GM18505 (cell line): ENCODE measurements around the gene NEMP1.

Experiments used
- ATAC-seq: cut with Tn5 transposase; IDR thresholded peaks from one replicate; pipeline ENCODE4 v1.9.1; 2021; ENCODE audit not compliant: unreplicated experiment
- POLR2A ChIP-seq: IDR thresholded peaks from 4 replicates; pipeline ENCODE4 v1.6.1; 2011; ENCODE audit warnings: borderline replicate concordance; ENCODE audit not compliant: insufficient read depth, insufficient read length; ENCODE audit errors: extremely low read depth

The NEMP1 gene

GRCh38 chr12:57101892-57102695 is 23.5 kb upstream of the NEMP1 start:
- ATAC-seq = no peak
- no peak for TF ChIP-seq POLR2A

DNA sequence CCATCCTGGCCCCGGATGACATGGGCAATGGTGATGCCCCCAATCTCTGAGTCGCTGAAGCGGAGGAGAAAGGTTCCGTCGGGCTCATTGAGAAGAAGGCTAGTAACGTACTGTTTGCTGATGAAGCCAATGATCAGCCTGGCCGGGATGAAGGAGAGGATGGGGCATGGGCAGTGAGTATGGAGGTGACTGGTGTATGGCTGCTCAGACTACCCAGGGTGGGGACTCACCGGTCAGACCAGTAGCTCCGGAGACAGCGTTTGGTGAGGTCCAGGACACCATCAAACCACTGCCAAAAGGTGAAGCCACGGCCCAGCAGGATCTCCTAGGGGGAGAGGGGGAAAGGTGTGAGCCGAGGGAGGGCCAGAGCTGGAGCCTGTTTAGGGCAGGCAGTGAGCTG is 21.2 kb upstream of the NEMP1 start:
- TF ChIP-seq POLR2A = peak; percentile 32
- no peak for ATAC-seq

DNA sequence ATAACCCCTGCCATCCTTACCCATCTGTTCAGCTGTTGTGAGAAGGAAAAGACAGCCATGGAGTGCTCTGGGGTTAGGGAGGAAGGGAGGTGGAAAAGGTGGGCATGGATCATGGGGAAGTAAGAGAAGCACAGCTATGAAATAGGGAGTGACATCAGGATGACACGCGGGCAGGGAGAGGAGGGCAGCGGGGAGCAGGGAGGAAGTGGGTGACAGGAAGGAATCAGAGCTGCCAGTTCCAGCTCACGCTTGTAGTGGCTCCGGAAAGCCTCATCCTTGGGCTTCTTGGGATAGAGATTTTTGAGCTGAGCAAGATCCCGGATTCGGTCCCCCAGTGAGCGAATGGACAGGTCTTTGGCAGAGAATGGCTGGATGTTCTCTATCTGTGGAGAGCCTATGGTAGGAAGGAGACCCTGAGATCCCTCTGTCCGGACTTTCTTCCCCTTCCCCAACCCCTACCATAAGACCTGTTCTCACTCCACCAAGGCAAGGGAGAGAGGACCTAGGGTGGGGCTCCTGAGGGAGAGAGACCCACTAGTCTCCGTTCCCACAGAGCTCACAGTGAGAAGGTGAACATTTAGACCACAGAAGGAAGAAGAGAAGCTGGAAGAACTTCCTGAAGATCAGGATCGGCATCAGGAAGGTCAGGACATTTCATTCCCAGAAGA is 20.6 kb upstream of the NEMP1 start:
- ATAC-seq = no peak
- no peak for TF ChIP-seq POLR2A

DNA sequence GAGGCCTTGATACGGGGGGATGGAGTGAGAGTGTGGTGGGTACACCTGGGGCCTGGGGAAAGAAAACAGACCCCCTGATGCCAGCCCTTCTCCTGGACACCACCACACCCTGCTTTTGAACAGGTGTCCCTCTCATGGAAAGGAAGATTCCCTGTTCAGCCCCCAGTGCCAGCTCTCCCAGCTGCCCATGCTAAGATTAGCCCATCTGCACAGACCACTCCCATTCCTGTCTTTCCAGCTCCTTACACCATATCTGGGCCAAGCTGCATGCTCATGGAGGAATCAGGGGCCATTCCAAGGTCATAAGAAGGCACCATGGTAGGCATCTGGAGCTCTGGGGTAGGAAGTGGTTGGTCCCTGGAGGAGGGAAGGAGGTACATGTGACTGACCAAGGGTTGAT is 20.0 kb upstream of the NEMP1 start:
- ATAC-seq = no peak

GRCh38 chr12:57097554-57097835 is 18.9 kb upstream of the NEMP1 start:
- ATAC-seq = no peak
- TF ChIP-seq POLR2A = no peak

More for the DNA sequence above, 20.0 kb upstream of the NEMP1 start:
- no peak for TF ChIP-seq POLR2A

DNA sequence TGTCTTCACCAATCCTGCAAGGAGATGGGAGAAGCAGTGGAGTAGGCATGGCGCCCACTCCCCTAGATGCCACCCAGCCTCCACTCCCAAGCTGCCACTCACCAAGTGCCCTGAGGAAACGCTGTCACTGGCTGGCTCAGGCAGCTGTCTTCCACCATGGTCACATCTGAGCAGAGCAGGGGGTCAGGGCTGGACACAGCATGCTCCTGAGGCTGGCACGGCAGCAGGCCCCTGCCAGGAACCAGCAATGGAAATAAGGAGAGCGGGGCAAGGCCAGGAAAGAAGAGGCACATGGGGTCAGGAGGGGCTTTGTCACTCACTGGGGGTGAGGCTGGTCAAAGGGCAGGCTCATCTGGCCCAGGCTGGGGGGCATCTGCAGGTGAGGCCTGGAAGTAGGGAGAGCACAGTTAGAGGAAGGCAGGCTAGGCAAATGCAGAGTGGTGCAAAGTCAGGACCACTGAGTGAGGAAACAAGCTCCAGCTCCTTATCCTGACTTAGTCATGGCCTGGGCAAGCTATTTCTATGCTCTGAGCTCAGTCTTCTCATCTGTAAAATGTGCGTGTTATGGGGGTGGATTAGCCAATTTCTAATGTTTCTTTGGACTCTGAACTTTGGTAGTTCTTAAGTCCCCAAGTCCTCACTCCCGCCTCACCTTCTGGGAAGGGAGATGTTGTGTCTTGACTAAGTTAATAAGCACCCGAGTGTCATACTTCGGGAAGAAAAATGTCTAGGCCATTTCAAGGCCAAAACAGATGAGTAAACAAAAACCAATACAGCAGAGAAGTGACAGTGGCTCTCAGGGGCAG is 18.4 kb upstream of the NEMP1 start:
- no peak for ATAC-seq
- TF ChIP-seq POLR2A = no peak

DNA sequence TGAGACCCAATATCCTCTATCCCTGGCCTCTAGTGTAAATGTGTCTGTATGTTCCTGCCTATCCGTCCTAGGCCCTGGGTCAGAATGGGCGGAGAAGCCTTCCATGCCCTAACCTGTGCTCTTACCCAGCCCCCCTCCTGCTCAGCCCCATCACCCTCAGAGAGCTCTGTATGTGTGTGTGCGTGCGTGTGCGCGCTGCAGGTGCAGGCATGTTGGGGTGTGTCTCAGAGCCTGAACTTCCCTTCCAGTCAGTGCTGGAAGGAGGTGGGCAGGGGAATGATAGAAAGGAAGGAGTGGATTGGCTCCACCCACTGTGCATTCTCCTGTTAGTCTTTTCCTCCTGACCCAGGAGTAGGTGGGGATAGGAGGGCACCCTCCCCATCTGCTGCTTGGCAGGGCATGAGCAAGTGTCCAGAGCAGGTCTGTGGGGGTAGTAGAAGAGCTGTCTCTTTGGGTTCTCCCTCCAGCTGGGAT is 17.5 kb upstream of the NEMP1 start:
- no peak for ATAC-seq
- TF ChIP-seq POLR2A = no peak

DNA sequence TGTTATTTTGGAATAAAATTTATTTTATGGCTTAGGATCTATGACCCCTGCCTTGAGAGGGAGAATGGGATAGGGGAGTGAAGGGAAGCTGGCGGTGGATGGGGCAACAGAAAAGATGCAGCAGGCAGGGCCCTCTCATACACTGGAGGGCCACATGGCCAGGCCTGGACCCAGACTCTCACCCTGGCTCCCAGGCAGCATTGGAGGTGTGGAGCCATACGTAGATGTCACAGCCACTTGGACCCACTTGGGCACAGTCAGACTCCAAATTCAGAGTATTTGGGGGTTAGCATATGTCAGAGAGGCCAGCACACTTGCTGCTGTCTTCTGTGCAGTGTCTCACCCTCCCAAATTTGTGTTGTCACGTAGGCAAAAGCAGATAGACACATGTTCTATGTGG is 16.8 kb upstream of the NEMP1 start:
- ATAC-seq = no peak
- peak; percentile 42 for TF ChIP-seq POLR2A

DNA sequence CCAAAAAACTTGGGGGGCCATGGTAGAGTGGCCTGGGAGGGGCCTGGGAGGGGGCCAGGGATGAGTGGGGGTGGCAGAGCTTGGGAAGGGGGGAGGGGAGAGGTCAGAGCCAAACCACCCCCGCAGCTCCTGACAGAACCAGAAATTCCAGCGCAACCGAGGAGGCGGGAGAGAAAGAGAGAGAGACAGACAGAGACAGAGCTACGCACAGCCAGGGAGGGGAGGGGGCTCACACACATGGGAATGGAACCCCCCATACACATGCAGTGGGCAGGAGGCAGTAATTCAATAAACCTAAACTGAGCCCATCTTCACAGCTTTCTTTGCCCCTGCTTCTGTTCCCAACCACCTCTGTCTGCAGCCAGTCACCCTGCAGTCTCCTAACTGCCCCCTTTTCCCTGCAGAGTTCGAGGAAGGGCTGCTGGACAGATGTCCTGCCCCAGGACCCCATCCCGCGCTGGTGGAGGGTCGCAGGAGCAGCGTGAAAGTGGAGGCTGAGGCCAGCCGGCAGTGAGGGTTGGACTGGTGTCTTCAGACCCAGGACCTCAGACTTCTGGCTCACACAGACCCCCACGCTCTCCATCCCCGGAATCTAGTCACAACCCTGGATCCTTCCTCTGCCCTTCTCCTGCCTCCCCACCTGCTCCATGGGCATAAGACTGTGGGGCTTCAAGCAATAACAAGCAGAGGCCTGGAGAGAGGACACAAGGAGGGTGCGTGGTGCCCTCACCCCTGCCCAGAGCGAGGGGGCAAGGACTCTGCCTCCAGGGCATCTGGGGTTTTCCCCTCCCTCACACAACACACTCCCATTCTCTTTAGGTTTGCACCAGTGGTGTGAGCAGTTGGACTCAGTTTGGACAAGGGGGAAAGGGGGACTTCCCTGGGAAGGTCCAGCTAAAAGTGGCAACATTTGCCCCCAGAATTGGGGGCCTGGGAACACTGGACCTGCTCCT is 15.9 kb upstream of the NEMP1 start:
- no peak for ATAC-seq
- peak; percentile 13 for TF ChIP-seq POLR2A

- ATAC-seq = no peak
- TF ChIP-seq POLR2A = peak; percentile 58
Measured at GRCh38 chr12:57093415-57094207, 15.0 kb upstream of the NEMP1 start.

DNA sequence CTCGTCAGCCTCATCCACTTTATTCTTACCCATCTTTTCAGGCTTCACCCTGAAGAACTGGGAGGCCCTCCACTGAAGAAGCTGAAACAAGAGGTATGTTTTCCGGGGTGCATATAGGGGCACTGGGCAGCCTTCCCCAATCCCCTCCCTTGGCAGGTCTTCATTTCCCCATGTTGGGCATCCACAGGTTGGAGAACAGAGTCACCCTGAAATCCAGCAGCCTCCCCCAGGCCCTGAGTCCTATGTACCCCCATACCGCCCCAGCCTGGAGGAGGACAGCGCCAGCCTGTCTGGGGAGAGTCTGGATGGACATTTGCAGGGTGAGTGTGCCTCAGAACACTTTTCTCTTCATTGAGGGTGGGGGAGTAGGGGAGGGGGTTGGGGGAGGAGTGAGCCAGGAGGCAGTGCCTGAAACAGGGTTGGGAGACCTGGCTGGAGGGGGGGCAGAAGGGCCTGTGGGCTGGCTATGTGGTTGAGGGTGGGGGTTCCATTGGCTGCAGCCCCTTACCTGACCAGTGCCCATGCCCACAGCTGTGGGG is 14.4 kb upstream of the NEMP1 start:
- no peak for TF ChIP-seq POLR2A
- ATAC-seq = no peak

GRCh38 chr12:57092529-57092862 is 13.9 kb upstream of the NEMP1 start:
- no peak for ATAC-seq
- TF ChIP-seq POLR2A = no peak
